Mesenchymal stem cell (in vitro differentiated cells and primary cell): ENCODE measurements around the gene IGF2.
A peak's percentile ranks its signal among the peaks of the same experiment; 100 is the strongest.

ENCODE experiments used
- DNase-seq: peaks from one replicate; pipeline ENCODE4 v3.0.0-alpha.2; 2013
- H2AFZ ChIP-seq: one replicate; pipeline ENCODE4 v1.6.1; 2013; ENCODE audit warnings: low read depth, mild to moderate bottlenecking, control low read depth, inconsistent platforms, low read length, moderate library complexity
- H2AK5ac ChIP-seq: 2 replicates; pipeline ENCODE4 v1.6.1; 2013; ENCODE audit warnings: low read length, moderate library complexity, mild to moderate bottlenecking, inconsistent platforms; ENCODE audit not compliant: severe bottlenecking
- H2BK120ac ChIP-seq: one replicate; pipeline ENCODE4 v1.6.1; 2013; ENCODE audit warnings: low read depth, mild to moderate bottlenecking, inconsistent platforms, low read length, moderate library complexity
- H2BK12ac ChIP-seq, 2 experiments: one replicate each; pipeline ENCODE4 v1.6.1; 2013; ENCODE audit warnings: inconsistent platforms in 2 of 2, low read length in 2 of 2, mild to moderate bottlenecking in 2 of 2, moderate library complexity in 2 of 2, control low read depth in 1 of 2
- H2BK15ac ChIP-seq: one replicate; pipeline ENCODE4 v1.6.1; 2013; ENCODE audit warnings: mild to moderate bottlenecking, low read depth, inconsistent platforms; ENCODE audit not compliant: poor library complexity, severe bottlenecking
- H2BK5ac ChIP-seq: 2 replicates; pipeline ENCODE4 v1.6.1; 2013; ENCODE audit warnings: low read depth, mild to moderate bottlenecking, low read length, control low read depth, inconsistent platforms; ENCODE audit not compliant: poor library complexity, severe bottlenecking
- H3K14ac ChIP-seq, 2 experiments: one replicate each; pipeline ENCODE4 v1.6.1; 2013; ENCODE audit warnings: inconsistent platforms in 2 of 2, low read length in 2 of 2, control low read depth in 1 of 2, mild to moderate bottlenecking in 1 of 2, moderate library complexity in 1 of 2
- H3K18ac ChIP-seq, 2 experiments: one replicate each; pipeline ENCODE4 v1.6.1; 2013; ENCODE audit warnings: inconsistent platforms in 2 of 2, low read length in 2 of 2, control low read depth in 1 of 2, low read depth in 1 of 2, mild to moderate bottlenecking in 1 of 2
- H3K23ac ChIP-seq, 2 experiments: one replicate each; pipeline ENCODE4 v1.6.1; 2013; ENCODE audit warnings: inconsistent platforms in 2 of 2, low read length in 2 of 2, mild to moderate bottlenecking in 2 of 2, moderate library complexity in 2 of 2, control low read depth in 1 of 2
- H3K27ac ChIP-seq: 2 replicates; pipeline ENCODE4 v1.5.1; 2013; ENCODE audit warnings: mild to moderate bottlenecking, moderate library complexity, low read length, control low read depth, inconsistent platforms; ENCODE audit not compliant: poor library complexity, severe bottlenecking
- H3K27me3 ChIP-seq, 2 experiments: 2 replicates each; pipeline versions ENCODE4 v1.6.1 to v1.7.0; 2013; ENCODE audit warnings: low read length in 2 of 2, mild to moderate bottlenecking in 2 of 2, moderate library complexity in 2 of 2, control low read depth in 1 of 2, inconsistent platforms in 1 of 2; ENCODE audit not compliant: control insufficient read depth in 1 of 2, insufficient read depth in 1 of 2
- H3K36me3 ChIP-seq, 2 experiments: 2 replicates each; pipeline versions ENCODE4 v1.6.1 to v1.7.0; 2013; ENCODE audit warnings: low read length in 2 of 2, control low read depth in 1 of 2, inconsistent platforms in 1 of 2, low read depth in 1 of 2, mild to moderate bottlenecking in 1 of 2; ENCODE audit not compliant: insufficient read depth in 2 of 2, control insufficient read depth in 1 of 2
- H3K4ac ChIP-seq, 2 experiments: one replicate each; pipeline ENCODE4 v1.6.1; 2013; ENCODE audit warnings: inconsistent platforms in 2 of 2, low read length in 2 of 2, mild to moderate bottlenecking in 2 of 2, moderate library complexity in 2 of 2, control low read depth in 1 of 2, low read depth in 1 of 2
- H3K4me1 ChIP-seq: 2 replicates; pipeline ENCODE4 v1.6.1; 2013; ENCODE audit warnings: low read depth, low read length, control low read depth; ENCODE audit not compliant: control insufficient read depth, insufficient read depth
- H3K4me2 ChIP-seq: 2 replicates; pipeline ENCODE4 v1.6.1; 2013; ENCODE audit warnings: low read length, mild to moderate bottlenecking, inconsistent platforms; ENCODE audit not compliant: poor library complexity, severe bottlenecking
- H3K4me3 ChIP-seq, 2 experiments: 2 replicates each; pipeline versions ENCODE4 v1.5.1 to v1.7.0; 2013; ENCODE audit warnings: low read length in 2 of 2, mild to moderate bottlenecking in 2 of 2, control low read depth in 1 of 2, low read depth in 1 of 2; ENCODE audit not compliant: insufficient read depth in 1 of 2
- H3K79me1 ChIP-seq: replicated peaks from 2 replicates; pipeline ENCODE4 v1.6.1; 2013; ENCODE audit warnings: mild to moderate bottlenecking, control low read depth, low read length, inconsistent platforms; ENCODE audit not compliant: poor library complexity, severe bottlenecking
- H3K9ac ChIP-seq: 2 replicates; pipeline ENCODE4 v1.7.0; 2013; ENCODE audit warnings: mild to moderate bottlenecking, low read length, moderate library complexity
- H3K9me3 ChIP-seq: 2 replicates; pipeline ENCODE4 v1.7.0; 2013; ENCODE audit warnings: mild to moderate bottlenecking, low read length; ENCODE audit not compliant: control insufficient read depth
- H4K8ac ChIP-seq: one replicate; pipeline ENCODE4 v1.6.1; 2013; ENCODE audit warnings: inconsistent platforms, mild to moderate bottlenecking, low read length, moderate library complexity
- H4K91ac ChIP-seq: one replicate; pipeline ENCODE4 v1.6.1; 2013; ENCODE audit warnings: mild to moderate bottlenecking, low read length, inconsistent platforms
- WGBS: methylation state at CpG from one replicate; pipeline ENCODE4 v1.1.7; 2013; ENCODE audit warnings: mixed read lengths; 5-methylcytosine and 5-hydroxymethylcytosine counted together

The IGF2 gene

GRCh38 chr11:2153581-2154194 lies 14.5 kb upstream of the IGF2 start:
- Histone ChIP-seq H2BK120ac (no peak overlapping the region), H3K27me3 (peaks cover 39 to 85% of the 10 kb centered on the region in 2 experiments), H2BK5ac (no peak overlapping the region), H3K79me1 (no peaks in the 10 kb centered on the region), H2BK12ac (no peak overlapping the region), H3K4ac (no peak overlapping the region), H3K36me3 (no peaks in the 10 kb centered on the region), H3K18ac (no peak overlapping the region), H2AK5ac (no peak overlapping the region), H2AFZ (no peak overlapping the region), H3K4me2 (no peak overlapping the region), H3K14ac (no peak overlapping the region), H4K91ac (no peak overlapping the region), H3K9me3 (no peaks in the 10 kb centered on the region), H4K8ac (no peak overlapping the region), H3K9ac (no peak overlapping the region), H2BK15ac (no peak overlapping the region), H3K4me3 (no peak overlapping the region), H3K4me1 (peaks cover 10% of the 10 kb centered on the region), H3K23ac (no peak overlapping the region), H3K27ac (no peak overlapping the region)
- 84% methylated on average over 14 of the region's 14 CpGs for WGBS
- DNase-seq, result no peak

GRCh38 chr11:2151500-2152257 lies 12.5 kb upstream of the IGF2 start:
- H2BK15ac ChIP-seq, result peak overlapping the region; percentile 2
- H3K4me3 ChIP-seq, result no peak overlapping the region
- no peak overlapping the region for H2BK120ac ChIP-seq
- no peak overlapping the region for H4K91ac ChIP-seq
- H2AK5ac ChIP-seq, result no peak overlapping the region
- H3K9me3 ChIP-seq, result no peaks in the 10 kb centered on the region
- peaks cover 54 to 86% of the 10 kb centered on the region in 2 experiments for H3K27me3 ChIP-seq
- H2BK12ac ChIP-seq, result no peak overlapping the region
- H2BK5ac ChIP-seq, result no peak overlapping the region
- no peak overlapping the region for H3K18ac ChIP-seq
- peak; percentile 70 for DNase-seq
- H3K9ac ChIP-seq, result no peak overlapping the region
- H3K4ac ChIP-seq, result no peak overlapping the region
- H3K27ac ChIP-seq, result no peak overlapping the region
- H3K79me1 ChIP-seq, result no peaks in the 10 kb centered on the region
- H2AFZ ChIP-seq, result no peak overlapping the region
- no peaks in the 10 kb centered on the region for H3K36me3 ChIP-seq
- WGBS, result 7% methylated on average over 20 of the region's 22 CpGs
- H3K4me1 ChIP-seq, result peaks cover 20% of the 10 kb centered on the region
- no peak overlapping the region for H3K14ac ChIP-seq
- H4K8ac ChIP-seq, result no peak overlapping the region
- H3K23ac ChIP-seq, result no peak overlapping the region
- peak overlapping the region; percentile 33 for H3K4me2 ChIP-seq

- no peak overlapping the region for H2BK5ac ChIP-seq
- peak; percentile 73 for DNase-seq
- H3K36me3 ChIP-seq, result no peaks in the 10 kb centered on the region
- no peak overlapping the region for H2AK5ac ChIP-seq
- H3K4ac ChIP-seq, result no peak overlapping the region
- H2AFZ ChIP-seq, result no peak overlapping the region
- H4K8ac ChIP-seq, result no peak overlapping the region
- H2BK120ac ChIP-seq, result no peak overlapping the region
- no peaks in the 10 kb centered on the region for H3K9me3 ChIP-seq
- H3K18ac ChIP-seq, result no peak overlapping the region
- WGBS, result 38% methylated on average over 9 of the region's 11 CpGs
- H3K4me2 ChIP-seq, result no peak overlapping the region
- H3K4me3 ChIP-seq, result no peak overlapping the region
- no peak overlapping the region for H3K27ac ChIP-seq
- no peak overlapping the region for H2BK12ac ChIP-seq
- no peak overlapping the region for H3K23ac ChIP-seq
- peak overlapping the region; percentile 6 for H2BK15ac ChIP-seq
- H3K4me1 ChIP-seq, result peaks cover 21% of the 10 kb centered on the region
- H3K79me1 ChIP-seq, result no peaks in the 10 kb centered on the region
- no peak overlapping the region for H3K9ac ChIP-seq
- H4K91ac ChIP-seq, result no peak overlapping the region
- peaks cover 66 to 89% of the 10 kb centered on the region in 2 experiments for H3K27me3 ChIP-seq
- no peak overlapping the region for H3K14ac ChIP-seq
Measured at GRCh38 chr11:2149864-2150847, 11.0 kb upstream of the IGF2 start.

GRCh38 chr11:2149460-2149859 lies 10.3 kb upstream of the IGF2 start:
- Histone ChIP-seq H2BK5ac (no peak overlapping the region), H2AK5ac (no peak overlapping the region), H3K9me3 (no peaks in the 10 kb centered on the region), H3K18ac (no peak overlapping the region), H4K91ac (no peak overlapping the region), H2BK15ac (no peak overlapping the region), H2AFZ (no peak overlapping the region), H3K36me3 (no peaks in the 10 kb centered on the region), H3K27ac (no peak overlapping the region), H3K4me2 (no peak overlapping the region), H3K4me3 (no peak overlapping the region), H3K4me1 (peaks cover 21% of the 10 kb centered on the region), H3K23ac (no peak overlapping the region), H3K4ac (no peak overlapping the region), H4K8ac (no peak overlapping the region), H2BK120ac (no peak overlapping the region), H3K14ac (no peak overlapping the region), H3K9ac (no peak overlapping the region), H3K27me3 (peaks cover 73 to 89% of the 10 kb centered on the region in 2 experiments), H2BK12ac (no peak overlapping the region), H3K79me1 (no peaks in the 10 kb centered on the region)
- 79% methylated on average over 8 of the region's 8 CpGs for WGBS
- no peak for DNase-seq
